ENCODE data around the gene HOXB3. TPM values are rescaled to one million over a fixed set of nuclear protein-coding genes. Genes with fewer than 3 reads are reported as not detected.
A peak's percentile ranks its signal among the peaks of the same experiment; 100 is the strongest.

HOXB3 gene
- total RNA-seq: 10 to 100 TPM; 25.7 to 57.1 (median 34.9) TPM

DNA sequence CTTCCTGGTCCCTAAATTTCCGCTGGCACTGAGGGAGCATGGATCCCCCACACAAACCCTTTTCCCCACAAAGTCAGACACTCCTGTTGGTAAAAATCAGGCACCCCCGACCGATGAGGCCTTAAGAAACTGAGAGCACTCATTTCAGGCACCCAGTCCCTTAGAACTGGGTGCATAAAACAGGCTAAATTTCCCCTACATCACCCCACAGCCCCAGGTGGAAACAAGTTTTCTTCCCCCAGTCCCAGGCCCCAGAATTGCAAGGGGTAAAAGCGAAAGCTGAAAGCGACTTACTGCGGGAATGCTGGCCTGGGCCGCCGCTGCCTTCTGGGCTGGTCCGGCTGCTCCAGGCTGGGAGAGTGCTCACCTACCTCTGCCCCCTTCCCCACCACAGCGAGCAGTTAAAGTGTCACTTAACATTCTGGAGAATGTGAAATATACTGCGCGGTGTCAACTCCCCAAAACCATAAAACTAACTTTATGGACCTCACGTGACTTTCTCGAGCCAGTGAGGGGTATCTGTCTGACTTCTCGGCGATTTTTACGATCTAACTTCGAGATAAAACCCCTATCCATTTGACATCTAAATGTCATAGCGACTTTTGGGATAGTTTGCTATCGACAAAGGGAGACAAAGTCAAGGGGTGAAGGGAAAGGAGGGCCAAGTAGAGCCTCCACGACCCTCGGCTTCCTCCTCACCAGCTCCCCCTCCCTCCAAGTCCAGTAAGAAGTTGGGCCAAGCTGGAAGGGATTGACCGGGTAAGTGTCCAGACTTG is at the start of gene HOXB3:
Gene HOXB3, minus strand, starts transcription at position 411 of the 776 bp plus-strand sequence. CDS start 37,767 bp downstream, outside the sequence.
- in situ Hi-C loops (cut with MboI; ENCODE audit: low pct_ligation_motif_present in 1 of 4, low pct_unique_long_range_greater_than_20kb in 1 of 4, low sequenced_read_pairs in 3 of 4): loop anchor here in 2 of 4 donors (5.0 to 10.0 kb wide), 3 partner anchors 95 to 245 kb away; no protein-coding TSS in a partner anchor
- Histone ChIP-seq H3K27ac (peak within 1 kb of the TSS; percentile 89 to 95 (median 92)), H3K9me3 (no peaks in the 10 kb centered on the region), H3K36me3 (peaks cover 0 to 2% (median 0%) of the 10 kb centered on the region in 4 donors), H3K4me3 (peak within 1 kb of the TSS; percentile 15 to 64 (median 27)), H3K27me3 (peaks cover 5% of the 10 kb centered on the region), H3K4me1 (peaks cover 0 to 80% (median 34%) of the 10 kb centered on the region in 4 donors)
- DNase-seq: no peak
- intact Hi-C loops (cut with DNase I; ENCODE audit: low total_unique reads): no loop called here
- 30 to 39% methylated on average over 11 to 23 of the region's 23 CpGs for WGBS, 2 donors (ENCODE audit: low coverage in 1 of 2)
- TF ChIP-seq, protein P1, sequence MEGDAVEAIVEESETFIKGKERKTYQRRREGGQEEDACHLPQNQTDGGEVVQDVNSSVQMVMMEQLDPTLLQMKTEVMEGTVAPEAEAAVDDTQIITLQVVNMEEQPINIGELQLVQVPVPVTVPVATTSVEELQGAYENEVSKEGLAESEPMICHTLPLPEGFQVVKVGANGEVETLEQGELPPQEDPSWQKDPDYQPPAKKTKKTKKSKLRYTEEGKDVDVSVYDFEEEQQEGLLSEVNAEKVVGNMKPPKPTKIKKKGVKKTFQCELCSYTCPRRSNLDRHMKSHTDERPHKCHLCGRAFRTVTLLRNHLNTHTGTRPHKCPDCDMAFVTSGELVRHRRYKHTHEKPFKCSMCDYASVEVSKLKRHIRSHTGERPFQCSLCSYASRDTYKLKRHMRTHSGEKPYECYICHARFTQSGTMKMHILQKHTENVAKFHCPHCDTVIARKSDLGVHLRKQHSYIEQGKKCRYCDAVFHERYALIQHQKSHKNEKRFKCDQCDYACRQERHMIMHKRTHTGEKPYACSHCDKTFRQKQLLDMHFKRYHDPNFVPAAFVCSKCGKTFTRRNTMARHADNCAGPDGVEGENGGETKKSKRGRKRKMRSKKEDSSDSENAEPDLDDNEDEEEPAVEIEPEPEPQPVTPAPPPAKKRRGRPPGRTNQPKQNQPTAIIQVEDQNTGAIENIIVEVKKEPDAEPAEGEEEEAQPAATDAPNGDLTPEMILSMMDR (IDR thresholded peaks at IDR 0.05): no peak
- TF ChIP-seq POLR2A (IDR thresholded peaks at IDR 0.05) (peak; percentile 13), EP300 (IDR thresholded peaks at IDR 0.05; ENCODE audit: low read depth) (no peak), POLR2AphosphoS5 (IDR thresholded peaks at IDR 0.05) (peak; percentile 51 to 80 (median 69))

DNA sequence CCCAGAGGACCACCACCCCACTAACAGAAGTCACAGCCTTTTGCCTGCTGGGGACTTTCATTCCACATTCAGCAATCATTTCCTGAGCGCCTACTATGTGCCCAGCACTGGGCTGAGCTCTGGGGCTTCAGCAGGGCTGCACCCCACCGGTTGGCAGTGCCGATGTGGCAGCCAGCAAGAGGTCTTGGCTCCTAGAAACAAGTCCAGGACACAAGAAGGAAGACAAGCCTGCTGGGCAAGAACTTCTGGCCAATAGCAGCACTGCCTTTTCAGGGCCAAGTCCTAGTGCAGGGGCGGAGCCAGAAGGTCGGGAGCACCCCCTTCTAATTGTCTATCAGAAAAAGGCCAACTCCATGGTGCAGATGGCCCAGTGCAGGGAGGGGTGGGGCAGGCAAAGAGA is 49.1 kb upstream of the HOXB3 start:
- peak; percentile 87 for DNase-seq
- Histone ChIP-seq H3K36me3 (no peaks in the 10 kb centered on the region), H3K4me3 (peak overlapping the region in 3 of 4 donors; percentile 5 to 25 (median 17)), H3K27ac (peak overlapping the region; percentile 86 to 93 (median 90)), H3K9me3 (no peaks in the 10 kb centered on the region), H3K4me1 (peaks cover 0 to 64% (median 32%) of the 10 kb centered on the region in 4 donors), H3K27me3 (peaks cover 98% of the 10 kb centered on the region)
- no peak for TF ChIP-seq EP300 (IDR thresholded peaks at IDR 0.05; ENCODE audit: low read depth)
- TF ChIP-seq, protein P1 (IDR thresholded peaks at IDR 0.05): no peak
- TF ChIP-seq POLR2AphosphoS5 (IDR thresholded peaks at IDR 0.05): peak; percentile 71 to 92 (median 92)
- peak; percentile 82 for TF ChIP-seq POLR2A (IDR thresholded peaks at IDR 0.05)
- intact Hi-C loops (cut with DNase I; ENCODE audit: low total_unique reads) (no loop called here), in situ Hi-C loops (cut with MboI; ENCODE audit: low pct_ligation_motif_present in 1 of 4, low pct_unique_long_range_greater_than_20kb in 1 of 4, low sequenced_read_pairs in 3 of 4) (no loop called here)
- 33% methylated on average over 5 of the region's 5 CpGs; no CpG with 5 or more reads in 1 of the 2 donors for WGBS, 2 donors (ENCODE audit: low coverage in 1 of 2)

DNA sequence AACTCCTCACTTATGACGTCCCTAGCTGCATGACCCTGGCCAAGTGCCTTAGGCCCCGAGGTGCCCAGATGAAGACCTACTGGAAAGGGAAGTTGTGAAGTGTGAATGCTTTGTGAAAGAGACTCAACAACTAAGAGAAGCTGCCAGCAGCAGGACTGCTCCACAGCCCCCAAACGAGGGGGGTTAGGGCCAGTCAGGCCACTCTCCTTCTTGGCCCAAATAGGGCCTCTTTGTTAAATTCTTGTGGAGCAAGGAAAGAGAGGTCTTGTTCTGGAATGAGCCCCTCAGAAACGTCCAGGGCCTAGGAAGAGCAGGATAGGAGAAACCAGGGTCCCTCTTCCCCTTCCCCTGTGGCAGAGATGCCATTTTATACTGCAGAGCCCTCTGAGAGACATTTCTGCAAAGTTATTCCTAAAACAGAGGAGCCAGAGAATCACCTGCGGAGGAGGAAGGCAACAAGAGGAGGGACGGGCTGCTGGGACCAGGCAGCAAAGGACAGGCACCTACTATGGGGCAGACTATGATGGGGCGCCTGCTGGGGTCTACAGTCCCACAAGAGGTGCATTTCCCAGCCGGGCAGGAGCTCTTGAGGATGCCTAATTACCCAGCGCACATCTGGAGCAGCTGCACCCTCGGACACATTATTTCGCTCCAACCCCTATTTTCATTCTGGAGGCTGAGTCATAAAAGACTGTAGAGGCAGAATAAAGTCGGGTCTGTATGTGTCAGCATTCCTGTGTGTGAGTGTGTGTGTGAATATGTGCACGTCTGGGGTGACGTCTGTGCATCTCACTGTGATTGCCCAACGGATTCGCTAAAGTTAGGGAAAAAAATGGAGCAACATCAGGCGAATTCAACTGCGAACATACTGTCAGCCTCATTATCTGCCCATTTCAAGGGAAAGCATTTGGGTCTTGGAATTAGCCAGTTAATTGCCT is 47.6 kb upstream of the HOXB3 start:
- DNase-seq: no peak
- H3K4me3 ChIP-seq: peak overlapping the region in 2 of 4 donors; percentile 2 to 25
- in situ Hi-C loops (cut with MboI; ENCODE audit: low pct_ligation_motif_present in 1 of 4, low pct_unique_long_range_greater_than_20kb in 1 of 4, low sequenced_read_pairs in 3 of 4): no loop called here
- intact Hi-C loops (cut with DNase I; ENCODE audit: low total_unique reads): no loop called here
- no peaks in the 10 kb centered on the region for H3K36me3 ChIP-seq
- WGBS, 2 donors (ENCODE audit: low coverage in 1 of 2): 36 to 58% methylated on average over 10 to 18 of the region's 18 CpGs
- peaks cover 0 to 77% (median 46%) of the 10 kb centered on the region in 4 donors for H3K4me1 ChIP-seq
- TF ChIP-seq EP300 (IDR thresholded peaks at IDR 0.05; ENCODE audit: low read depth) (no peak), POLR2AphosphoS5 (IDR thresholded peaks at IDR 0.05) (no peak), POLR2A (IDR thresholded peaks at IDR 0.05) (no peak)
- TF ChIP-seq, protein P1 (IDR thresholded peaks at IDR 0.05): no peak
- H3K27me3 ChIP-seq: peaks cover 98% of the 10 kb centered on the region
- peak overlapping the region; percentile 86 to 93 (median 90) for H3K27ac ChIP-seq
- no peaks in the 10 kb centered on the region for H3K9me3 ChIP-seq

Data from transverse colon (tissue), 4 donors.